Stimulated activated CD4-positive, alpha-beta T cell treated with anti-CD3 and anti-CD28 coated beads, Interleukin-1b, Interleukin-23, amount 100 ng/mL, for 1 hour (primary cell): ENCODE measurements around the gene SELPLG.

Experiments used
- DNase-seq, 2 donors: peaks; one replicate each; pipeline ENCODE4 v3.0.0-alpha.2; 2020; ENCODE audit warnings: low read depth in 2 of 2

Gene SELPLG

GRCh38 chr12:108605000-108605689 is 28.5 kb downstream of the SELPLG start:
- DNase-seq = no peak

DNA sequence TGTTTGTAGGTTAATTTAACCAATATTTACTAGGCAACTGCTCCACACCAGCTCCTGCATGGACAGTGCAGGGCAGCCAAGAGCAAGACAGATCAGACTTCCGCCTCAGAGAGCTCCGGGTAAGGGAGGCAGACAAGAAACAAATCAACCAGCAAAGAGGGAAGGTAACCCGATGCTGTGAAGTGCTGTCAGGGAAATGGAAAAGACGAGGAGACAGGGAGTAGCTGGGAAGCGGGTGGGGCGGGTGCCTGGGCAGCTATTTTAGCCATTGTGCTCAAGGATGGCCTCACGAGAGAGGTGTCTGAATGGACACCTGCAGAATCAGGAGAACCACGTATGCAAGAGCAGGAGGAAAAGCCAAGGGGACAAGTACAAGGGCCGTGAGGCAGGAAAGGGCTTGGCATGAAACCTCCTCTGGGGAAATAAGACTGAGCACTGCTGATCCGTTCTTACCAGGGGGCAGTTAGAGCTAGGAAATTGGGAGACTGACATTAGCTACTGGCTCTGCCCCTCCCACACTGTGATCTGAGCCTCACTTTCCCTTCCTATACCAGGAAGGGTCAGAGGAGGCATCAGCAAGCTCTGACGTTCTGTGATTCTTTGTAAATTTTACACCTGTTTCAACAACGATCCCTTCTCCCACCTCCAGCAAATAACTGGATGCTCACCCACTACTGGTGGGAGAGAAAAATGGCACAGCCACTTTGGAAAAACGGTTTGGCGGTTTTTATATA is 29.3 kb downstream of the SELPLG start:
- DNase-seq = no peak

DNA sequence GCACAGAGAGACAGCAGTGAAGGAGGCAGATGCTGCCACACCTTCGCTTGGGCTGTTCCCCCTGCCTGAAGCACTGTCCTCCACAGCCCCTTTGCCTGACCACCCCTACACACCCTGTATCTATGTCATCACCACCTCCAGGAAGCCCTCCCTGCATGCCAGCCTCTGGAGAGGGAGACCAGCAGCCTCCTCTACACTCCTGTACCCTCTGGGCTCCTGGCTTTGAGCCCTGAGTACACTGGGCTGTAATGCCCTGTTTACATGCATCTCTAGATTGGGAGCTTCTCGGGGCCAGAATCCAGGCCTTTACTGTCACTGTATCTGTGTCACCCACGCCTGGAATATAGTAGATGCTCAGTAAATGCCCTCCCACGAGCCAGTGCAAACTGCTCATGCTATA is 30.0 kb downstream of the SELPLG start:
- DNase-seq = no peak

DNA sequence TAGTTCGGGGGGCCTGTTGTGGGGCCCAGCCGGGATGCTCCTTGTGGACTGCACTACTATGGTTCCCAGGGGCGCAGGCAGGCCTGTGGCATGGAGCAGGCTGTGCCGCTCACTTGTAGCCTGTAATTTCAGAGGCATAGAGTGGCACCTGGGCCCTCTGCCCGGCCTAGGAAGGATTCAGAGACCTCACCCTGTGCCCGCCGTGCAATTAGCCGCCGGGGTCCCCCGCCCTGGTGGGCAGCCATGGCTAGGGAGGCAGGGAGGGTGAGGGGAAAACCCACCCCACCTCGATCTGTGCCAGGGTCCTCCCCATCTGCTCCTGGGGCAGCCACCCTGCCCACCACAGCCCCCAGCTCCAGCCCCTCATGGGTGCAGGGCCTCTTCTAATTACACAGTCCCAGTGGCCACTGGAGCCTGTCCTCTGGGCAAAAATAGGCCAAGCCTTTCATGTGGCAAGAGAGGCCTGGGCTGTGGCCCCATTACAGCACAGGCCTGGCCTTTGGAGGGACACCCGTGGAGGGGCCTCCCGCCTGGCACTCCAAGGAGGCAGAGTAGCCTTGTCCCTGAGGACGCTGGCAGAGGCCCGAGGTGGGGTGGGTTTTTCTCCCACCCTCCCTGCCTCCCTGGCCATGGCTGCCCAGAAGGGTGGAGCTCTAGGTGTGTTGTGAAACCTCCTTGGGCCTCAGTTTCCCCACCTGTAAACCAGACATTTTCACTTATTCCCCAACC is 30.6 kb downstream of the SELPLG start:
- no peak for DNase-seq

DNA sequence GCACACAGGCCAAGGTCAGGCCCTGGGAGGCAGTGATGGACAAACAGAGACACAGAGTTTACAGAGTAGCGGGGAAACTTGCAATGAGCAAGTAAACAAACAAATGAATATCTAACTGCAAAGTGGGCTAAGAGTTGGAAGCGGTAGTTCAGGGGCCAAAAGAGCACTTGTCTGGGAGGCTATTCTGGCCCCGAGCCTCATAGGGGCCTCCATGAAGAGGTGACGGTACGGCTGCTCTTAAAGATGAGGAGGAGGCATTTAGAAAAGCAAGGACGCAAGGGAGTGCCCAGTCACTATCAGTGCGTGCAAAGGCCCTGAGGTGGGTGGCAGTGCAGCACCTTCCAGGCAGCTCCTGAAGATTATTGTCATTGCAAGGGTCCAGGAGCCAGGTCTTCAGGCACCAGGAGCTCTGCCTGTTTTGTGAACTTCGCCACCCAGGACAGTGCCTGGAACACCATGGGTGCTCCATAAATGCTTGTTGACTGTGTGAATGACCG is 31.4 kb downstream of the SELPLG start:
- DNase-seq = no peak

GRCh38 chr12:108600702-108601007 is 33.0 kb downstream of the SELPLG start:
- DNase-seq = no peak

DNA sequence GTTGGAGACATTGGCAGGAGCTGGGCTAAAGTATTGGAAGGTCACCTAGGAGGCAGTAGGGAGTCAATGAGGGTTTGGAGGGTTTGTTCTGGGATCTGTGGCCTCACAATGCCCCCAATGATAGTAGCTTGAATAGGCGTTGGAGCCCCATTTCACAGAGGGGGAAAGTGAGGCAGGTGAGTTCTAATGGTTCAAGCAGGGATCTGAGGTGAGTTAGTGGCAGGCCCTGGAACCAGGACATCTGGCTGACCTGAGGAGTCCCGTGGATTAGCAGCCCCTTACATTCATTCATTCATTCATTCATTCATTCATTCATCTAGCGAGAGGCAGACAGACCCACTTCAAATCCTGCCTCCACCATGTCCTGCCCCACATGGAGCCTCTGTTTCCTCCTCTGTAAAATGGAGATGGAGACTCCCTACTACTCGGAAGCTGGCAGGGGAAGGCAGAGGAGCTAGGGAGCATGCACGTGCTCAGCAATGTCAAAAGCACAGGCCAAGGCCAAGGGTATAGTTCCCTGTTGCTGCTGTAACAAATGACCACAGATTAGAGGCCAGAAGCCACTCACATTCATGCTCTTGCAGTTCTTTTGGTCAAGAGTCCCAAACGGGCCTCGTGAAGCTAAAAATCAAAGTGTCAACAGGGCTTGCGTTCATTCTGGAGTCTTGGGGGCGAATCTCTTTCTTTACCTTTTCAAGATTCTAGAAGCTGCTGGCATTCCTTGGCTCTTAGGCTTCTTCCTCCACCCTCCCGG is 33.6 kb downstream of the SELPLG start:
- no peak for DNase-seq

DNA sequence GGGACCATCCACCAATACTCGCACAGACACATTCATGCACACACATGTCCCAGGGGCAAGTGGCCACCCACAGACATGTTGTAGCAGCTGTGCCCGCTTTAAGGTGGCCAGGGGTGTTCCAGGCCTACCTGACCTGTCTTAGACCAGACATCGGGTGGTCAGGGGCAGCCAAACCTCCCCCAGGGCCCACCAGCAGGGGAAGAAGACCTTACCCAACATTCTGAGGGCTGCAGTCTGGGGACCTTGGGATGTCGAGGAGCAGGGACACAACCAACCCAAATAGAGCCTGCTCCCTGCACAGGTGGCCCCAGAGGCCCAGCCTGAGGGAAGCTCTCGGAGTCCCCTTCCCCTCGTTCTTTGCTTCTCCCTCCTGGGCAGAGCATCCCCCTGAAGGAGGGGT is 34.2 kb downstream of the SELPLG start:
- no peak for DNase-seq

DNA sequence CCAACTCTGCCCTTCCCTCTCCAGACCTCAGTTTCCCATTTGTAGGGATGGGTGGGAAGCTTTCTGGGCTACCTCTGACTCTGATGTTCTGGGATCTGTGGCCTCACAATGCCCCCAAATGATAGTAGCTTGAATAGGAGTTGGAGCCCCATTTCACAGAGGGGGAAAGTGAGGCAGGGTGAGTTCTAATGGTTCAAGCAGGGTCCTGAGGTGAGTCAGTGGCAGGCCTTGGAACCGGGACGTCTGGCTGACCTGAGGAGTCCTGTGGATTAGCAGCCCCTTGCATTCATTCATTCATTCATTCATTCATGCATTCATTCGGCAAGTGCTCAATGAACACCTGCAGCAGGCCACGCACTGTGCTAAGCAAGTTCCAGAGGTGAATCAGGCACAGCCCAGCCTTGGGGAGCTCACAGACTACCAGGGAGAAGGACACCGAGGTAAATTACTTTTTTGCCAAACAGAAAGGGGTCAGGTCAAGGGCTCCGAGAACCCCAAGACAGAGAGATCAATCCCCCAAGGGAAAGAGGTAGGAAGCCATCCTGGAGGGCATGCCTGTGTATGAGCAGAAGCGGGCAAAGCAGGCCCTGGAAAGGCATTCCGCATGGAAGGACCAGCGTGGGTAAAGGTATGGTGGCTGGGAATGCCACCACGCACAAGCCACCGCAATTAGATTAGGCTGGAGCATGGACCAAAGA is 35.0 kb downstream of the SELPLG start:
- no peak for DNase-seq

DNA sequence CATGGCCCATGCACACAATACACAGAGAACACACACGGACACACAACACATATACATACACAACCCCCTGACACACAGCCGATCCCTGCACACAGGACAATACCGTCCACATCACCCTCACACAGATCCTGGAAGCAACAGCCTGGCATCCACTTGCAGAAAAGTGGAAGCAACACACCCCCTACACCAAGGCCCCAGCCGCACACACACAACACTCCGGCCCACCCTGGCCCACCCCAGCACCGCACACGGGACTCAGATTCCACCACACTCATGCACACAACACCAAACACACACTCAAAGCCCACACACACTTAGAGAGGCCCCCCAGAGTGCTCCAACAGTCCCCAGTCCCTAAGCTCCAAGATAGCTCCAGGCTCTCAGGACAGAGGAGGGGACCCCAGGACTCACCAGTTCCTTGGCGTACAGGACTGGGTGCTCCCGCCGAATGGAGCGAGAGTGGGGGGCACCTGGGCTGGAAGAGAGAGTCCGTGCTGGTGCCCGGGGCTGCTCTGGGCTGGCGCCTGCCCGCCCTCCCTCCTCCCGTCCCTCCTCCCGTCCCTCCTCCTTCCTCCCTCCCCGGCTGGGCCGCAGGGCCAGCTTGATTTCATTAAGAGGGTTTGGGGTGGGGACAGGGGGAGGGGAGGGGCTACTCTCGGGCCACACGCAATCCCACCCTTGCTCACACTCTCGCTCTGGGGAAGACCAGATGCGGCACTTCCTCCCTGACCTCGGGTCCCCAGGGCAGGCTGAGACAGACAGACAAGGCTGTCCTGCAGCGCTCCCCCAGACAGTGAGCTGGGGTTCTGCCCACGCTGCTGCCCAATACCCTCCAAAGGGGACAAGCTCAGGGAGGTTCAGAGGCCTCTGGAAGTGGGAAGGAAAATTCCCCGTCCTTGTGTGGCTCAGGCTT is 35.9 kb downstream of the SELPLG start, which contains the start of gene TMEM119:
Gene TMEM119, minus strand, starts transcription at position 526 of the 913 bp plus-strand sequence. CDS start 5,701 bp downstream, outside the sequence.
- DNase-seq = no peak

DNA sequence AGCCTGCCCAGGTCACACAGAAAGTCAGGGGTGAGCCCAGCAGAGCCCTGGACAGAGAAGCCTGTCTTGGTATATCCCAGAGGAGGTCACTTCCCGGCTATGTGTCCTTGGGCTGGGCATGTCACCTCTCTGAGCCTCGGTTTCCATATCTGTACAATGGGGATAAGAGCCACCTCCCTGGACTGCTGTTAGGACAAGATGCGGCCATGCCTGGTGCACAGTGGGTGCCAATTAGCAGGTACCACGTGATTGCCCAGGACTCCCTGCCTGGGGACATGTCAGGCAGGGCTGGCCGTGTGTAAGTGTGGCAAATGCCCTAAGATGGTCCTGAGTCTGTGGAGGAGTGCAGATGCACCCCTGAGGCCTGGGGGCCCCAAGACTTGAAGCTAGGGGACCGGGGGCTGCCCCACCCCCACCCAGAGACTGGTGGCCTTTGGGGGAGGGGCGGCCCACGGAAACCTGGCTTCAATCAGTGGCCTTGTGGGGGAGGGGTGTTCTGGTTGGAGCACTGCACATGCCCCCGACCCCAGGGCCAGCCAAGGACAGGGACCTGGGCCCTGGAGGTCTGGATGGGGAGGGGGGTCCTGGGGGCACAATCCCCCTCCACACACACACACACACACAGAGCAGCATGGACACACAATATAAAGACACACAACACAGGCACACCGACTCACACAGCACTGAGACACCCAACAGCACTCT is 36.7 kb downstream of the SELPLG start:
- no peak for DNase-seq

- DNase-seq = no peak
Observed at GRCh38 chr12:108595711-108596647, 37.7 kb downstream of the SELPLG start.

DNA sequence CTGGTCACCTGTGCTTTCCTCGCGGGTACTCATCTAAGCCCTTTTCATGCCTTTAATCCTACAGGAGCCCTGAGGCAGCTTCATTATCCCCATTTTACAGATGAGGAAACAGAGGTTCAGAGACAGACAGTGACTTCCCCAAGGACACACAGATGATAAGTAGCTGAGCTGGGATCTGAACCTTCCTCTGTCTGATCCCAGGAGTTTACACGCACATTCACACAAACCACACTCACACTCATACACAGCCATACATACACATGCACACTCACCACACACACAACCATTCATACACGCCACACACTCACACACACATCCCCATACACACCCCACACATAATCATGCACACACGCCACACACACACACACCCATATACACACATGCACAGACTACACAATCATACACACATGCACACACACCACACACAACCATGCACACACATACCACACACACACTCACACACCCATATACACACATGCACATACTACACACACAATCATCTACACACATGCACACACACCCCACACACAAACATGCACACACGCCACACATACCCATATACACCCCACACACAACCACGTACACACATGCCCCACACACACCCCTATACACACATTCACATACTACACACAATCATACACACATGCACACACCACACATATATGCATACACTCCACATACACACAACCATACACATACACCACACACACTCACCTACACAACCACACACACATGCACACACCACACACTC is 38.6 kb downstream of the SELPLG start:
- no peak for DNase-seq

DNA sequence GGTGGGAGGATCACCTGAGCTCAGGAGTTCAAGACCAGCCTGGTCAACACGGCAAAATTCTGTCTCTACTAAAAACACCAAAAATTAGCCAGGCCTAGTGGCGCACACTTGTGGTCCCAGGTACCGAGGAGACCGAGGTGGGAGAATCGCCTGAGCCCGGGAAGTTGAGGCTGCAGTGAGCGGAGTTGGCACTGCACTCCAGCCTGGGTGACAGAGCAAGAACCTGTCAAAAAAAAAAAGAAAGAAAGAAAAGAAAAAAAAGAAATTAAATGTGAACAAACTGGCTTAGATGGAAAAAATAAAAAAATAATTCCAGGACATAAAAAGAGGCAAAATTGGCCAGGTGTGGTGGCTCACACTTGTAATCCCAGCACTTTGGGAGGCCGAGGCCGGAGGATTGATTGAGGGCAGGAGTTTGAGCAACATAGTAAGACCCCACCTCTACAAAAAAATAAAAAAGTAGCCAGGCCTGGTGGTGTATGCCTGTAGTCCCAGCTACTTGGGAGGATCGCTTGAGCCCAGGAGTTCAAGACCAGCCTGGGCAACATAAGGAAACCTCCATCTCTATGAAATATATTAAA is 39.3 kb downstream of the SELPLG start:
- DNase-seq = no peak

GRCh38 chr12:108592033-108592909 is 41.4 kb downstream of the SELPLG start:
- DNase-seq = no peak

GRCh38 chr12:108591267-108591980 is 42.3 kb downstream of the SELPLG start:
- no peak for DNase-seq
